GM23248 (cell line): ENCODE data around the gene AMIGO2.

ENCODE experiments used
- EZH2 ChIP-seq: fragments of 200-600 bp; sonication (generic); IDR thresholded peaks from 2 replicates; pipeline ENCODE4 v1.6.1; 2018; ENCODE audit warnings: antibody characterized with exemption, mild to moderate bottlenecking; ENCODE audit not compliant: insufficient read depth, poor library complexity, severe bottlenecking
- EZH2phosphoT487 ChIP-seq: fragments of 200-600 bp; sonication (generic); IDR thresholded peaks from 2 replicates; pipeline ENCODE4 v1.6.1; 2018; ENCODE audit warnings: antibody characterized with exemption, moderate library complexity, mild to moderate bottlenecking, low read depth; ENCODE audit not compliant: insufficient read depth

DNA sequence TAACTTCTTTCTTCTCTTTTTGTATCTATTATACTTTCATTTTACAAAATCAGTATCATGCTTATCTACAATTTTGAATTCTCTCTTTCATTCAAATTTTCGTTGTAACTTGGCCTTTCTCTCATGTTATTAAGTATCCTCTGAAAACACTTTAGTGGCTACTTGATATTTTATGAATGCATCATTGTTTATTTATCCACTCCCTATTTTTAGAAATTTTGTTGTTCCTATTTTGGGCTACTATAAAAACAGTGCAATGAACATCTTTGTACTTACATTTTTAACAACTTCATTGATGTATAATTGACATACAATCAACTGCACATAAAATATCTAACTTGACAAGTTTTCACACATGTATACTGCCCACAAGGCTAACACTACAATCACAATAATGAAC is 44.0 kb upstream of the AMIGO2 start:
- TF ChIP-seq EZH2 = no peak
- TF ChIP-seq EZH2phosphoT487 = no peak
